GM13976 (cell line): ENCODE measurements around the gene IQGAP1.

ENCODE experiments used
- DNase-seq: peaks from one replicate; pipeline ENCODE4 v3.0.0; 2012; ENCODE audit warnings: low spot score
- in situ Hi-C: fragments of 300-500 bp; cut with MboI; formaldehyde crosslinking; loops from one replicate; pipeline ENCODE4 v1.12.0; 2022; ENCODE audit warnings: low sequenced_read_pairs, mixed read lengths, inconsistent platforms; ENCODE audit not compliant: unreplicated experiment
- TF ChIP-seq, protein P1 (sequence below): IDR thresholded peaks from 2 replicates; pipeline ENCODE4 v1.5.1; 2012; ENCODE audit warnings: borderline replicate concordance, mild to moderate bottlenecking; ENCODE audit not compliant: insufficient read depth; ENCODE audit errors: extremely low read depth, missing control alignments, control extremely low read depth

Gene IQGAP1

DNA sequence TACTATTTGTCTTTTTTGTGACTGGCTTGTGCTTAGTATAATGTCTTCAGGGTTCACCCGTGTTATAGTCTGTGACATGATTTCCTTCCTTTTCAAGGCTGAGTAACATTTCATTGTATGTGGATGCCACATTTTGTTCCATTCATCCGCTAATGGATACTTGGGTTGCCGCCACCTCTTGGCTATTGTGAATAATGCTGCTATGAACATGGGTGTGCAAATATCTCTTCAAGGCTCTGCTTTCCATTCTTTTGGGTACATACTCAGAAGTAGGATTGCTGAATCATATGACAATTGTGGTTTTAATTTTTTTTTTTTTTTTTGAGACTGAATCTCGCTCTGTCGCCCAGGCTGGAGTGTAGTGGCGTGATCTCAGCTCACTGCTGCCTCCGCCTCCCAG, 157.1 kb downstream of the IQGAP1 start:
- no peak for DNase-seq
- in situ Hi-C loops: no loop called here
- TF ChIP-seq, protein P1, sequence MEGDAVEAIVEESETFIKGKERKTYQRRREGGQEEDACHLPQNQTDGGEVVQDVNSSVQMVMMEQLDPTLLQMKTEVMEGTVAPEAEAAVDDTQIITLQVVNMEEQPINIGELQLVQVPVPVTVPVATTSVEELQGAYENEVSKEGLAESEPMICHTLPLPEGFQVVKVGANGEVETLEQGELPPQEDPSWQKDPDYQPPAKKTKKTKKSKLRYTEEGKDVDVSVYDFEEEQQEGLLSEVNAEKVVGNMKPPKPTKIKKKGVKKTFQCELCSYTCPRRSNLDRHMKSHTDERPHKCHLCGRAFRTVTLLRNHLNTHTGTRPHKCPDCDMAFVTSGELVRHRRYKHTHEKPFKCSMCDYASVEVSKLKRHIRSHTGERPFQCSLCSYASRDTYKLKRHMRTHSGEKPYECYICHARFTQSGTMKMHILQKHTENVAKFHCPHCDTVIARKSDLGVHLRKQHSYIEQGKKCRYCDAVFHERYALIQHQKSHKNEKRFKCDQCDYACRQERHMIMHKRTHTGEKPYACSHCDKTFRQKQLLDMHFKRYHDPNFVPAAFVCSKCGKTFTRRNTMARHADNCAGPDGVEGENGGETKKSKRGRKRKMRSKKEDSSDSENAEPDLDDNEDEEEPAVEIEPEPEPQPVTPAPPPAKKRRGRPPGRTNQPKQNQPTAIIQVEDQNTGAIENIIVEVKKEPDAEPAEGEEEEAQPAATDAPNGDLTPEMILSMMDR: no peak

DNA sequence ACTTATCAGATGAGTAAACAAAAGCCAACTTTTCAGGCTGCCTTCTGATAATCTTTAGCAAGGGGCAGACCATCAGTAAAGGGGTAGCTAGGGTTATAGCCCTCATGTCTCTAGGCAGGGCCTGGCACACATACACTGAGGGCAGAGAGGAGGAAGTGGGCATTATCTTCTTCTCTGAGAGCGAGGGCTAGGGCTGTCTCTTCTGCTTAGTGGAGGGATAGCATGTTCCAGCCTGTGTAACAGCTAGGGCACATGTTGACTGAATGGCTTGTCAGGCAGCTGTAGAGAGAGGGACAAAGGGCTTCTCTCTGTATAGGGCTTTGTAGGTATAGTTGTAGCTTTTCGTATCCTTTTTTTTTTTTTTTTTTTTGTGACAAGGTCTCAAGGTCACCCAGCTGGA, 159.5 kb downstream of the IQGAP1 start:
- no peak for DNase-seq
- TF ChIP-seq, protein P1: no peak
- in situ Hi-C loops: no loop called here

DNA sequence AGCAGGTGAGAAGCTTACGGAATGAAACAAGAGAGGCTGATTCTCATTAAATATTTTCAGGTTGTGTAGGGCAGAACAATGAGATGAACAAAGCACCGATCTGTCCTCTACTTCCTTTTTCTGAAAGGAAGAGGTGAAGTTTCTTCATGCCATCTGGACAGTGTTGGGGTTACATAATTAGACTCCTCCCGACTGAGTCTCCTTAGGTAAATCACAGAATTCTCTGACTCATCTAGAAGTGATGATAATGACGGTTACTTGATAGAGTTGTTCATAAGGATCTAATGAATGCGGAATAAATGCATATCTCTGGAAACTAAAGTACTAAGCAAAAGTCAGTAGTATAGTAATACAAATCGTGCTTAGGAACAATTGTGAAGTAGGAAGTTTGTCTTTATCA, 162.9 kb downstream of the IQGAP1 start:
- in situ Hi-C loops: no loop called here
- no peak for DNase-seq
- TF ChIP-seq, protein P1: no peak
